Measurements from ENCODE around the gene LINC00632.
A peak's percentile ranks its signal among the peaks of the same experiment; 100 is the strongest.

The LINC00632 gene

GRCh38 chrX:140765043-140765784, 55.7 kb downstream of the LINC00632 start:
- no peak for DNase-seq

DNA sequence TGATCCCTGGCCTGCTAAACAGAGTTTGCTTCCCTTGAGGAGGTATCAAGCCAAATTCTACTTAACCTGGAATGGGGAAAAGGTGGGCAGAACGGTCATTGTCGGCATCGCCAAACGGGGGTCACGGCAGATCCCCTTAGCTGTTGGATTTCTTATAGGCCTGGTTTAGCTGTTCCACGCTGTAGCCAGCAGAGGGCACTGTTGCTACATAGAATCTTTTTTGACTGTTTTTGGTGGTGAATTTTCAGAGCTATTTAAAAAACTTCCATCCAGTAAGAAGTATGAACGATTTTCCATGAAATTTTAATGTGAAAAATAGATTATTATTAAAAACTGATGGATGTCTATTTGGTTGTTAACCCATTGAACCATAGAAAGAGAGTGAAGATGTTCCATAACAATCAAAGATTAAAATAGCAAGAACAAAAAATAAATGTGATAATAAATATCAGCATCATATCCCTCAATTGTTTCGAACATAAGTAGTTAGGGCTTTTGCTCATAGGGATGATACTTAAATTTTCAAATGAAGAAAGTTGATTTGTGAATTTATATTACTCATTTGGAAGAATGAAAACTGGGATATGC, 56.6 kb downstream of the LINC00632 start:
- peak; percentile 18 to 33 for DNase-seq

DNA sequence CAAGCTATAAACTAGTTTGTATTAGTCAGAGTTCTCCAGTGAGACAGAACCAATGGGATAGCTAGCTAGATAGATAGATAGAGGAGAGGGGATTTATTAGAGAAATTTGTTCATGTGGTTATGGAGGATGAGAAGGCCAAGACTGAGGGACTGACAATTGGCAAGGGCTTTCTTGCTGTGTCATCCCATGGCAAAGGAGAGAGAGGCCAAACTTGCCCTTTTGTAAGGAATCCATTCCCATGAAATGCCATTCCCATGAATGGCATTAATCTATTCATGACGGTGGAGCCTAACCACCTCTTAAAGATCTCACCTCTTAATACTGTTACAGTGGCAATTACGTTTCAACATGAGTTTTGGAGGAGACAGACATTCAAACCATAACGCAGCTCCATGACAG, 58.1 kb downstream of the LINC00632 start:
- no peak for DNase-seq

- no peak for DNase-seq
Observed at GRCh38 chrX:140775211-140775610, 65.7 kb downstream of the LINC00632 start.

DNA sequence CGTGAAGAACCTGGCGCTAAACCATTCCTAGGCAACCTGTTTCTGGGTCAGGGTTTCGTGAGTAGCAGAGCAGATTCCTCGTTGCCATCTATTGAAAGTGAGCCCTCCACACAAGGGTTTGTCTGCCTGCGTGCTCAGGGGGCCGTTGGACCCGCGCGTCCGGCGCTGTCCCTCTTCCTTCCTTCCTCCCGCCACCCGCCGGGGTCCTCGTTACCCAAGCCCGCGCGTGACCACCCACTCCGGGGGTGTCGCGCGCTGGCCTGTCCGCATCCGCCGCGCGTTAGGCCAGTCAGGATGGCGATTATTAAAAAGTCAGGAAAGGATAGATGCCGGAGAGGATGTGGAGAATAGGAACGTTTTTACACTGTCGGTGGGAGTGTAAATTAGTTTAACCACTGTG, 66.8 kb downstream of the LINC00632 start:
- DNase-seq, result no peak

- DNase-seq, result no peak
Observed at GRCh38 chrX:140794642-140795041, 85.1 kb downstream of the LINC00632 start.

- DNase-seq, result no peak
Observed at GRCh38 chrX:140799216-140799615, 89.7 kb downstream of the LINC00632 start.

GRCh38 chrX:140804292-140804691, 94.7 kb downstream of the LINC00632 start:
- no peak for DNase-seq

DNA sequence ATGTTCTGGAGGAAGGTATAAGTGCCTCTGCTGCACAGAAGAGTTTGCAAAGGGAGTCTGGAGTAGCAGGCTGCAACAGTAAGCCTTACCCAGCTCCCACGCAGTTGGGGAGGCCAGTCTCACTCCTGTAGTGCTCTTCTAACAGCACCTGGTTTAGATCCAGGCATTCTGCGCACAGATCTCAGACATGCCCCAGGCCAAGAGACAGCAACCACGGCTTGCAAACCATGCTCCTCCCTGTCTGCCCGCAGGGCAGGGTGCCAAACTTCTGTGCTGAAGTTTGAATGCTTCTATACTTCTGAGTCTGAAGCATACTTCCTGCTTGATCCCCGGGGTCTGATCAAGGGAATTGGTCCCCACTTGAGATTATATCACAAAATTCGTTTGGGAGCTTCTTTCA, 106.3 kb downstream of the LINC00632 start:
- DNase-seq, result no peak

GRCh38 chrX:140817943-140818342, 108.4 kb downstream of the LINC00632 start:
- DNase-seq, result no peak

DNA sequence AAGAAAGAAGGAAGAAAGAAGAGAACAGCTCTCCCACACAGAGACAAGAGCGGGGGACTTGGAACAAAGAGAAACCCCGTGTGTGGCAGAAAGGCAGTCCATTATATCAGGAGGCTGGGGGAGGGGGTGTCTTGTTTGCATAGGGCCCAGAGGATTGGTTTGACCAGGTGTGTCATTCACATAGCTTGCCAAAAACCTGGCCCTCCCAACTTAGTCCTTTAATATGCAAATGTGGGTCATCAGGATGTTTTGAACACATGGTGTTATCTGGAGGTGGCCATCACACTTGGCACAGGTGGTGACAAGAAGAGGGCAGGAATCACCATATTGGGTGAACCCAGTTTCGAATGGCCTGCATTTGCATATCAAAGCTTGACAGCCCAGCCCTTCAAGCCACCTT, 111.7 kb downstream of the LINC00632 start:
- DNase-seq, result no peak

DNA sequence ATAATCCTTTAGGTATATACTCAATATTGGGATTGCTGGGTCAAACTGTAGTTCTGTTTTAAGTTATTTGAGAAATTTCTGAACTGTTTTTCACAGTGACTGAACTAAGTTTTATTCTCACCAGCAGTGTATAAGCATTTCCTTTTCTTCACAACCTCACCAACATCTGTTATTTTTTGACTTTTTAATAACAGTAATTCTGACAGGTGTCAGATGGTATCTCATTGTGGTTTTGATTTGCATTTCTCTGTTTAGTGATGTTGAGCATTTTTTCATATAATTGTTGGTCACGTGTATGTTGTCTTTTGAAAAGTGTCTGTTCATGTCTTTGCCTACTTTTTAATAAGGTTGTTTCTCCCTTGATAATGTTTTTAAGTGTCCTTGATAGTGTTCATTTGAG, 112.6 kb downstream of the LINC00632 start:
- no peak for DNase-seq

- DNase-seq, result no peak
Observed at GRCh38 chrX:140822861-140823260, 113.3 kb downstream of the LINC00632 start.

DNA sequence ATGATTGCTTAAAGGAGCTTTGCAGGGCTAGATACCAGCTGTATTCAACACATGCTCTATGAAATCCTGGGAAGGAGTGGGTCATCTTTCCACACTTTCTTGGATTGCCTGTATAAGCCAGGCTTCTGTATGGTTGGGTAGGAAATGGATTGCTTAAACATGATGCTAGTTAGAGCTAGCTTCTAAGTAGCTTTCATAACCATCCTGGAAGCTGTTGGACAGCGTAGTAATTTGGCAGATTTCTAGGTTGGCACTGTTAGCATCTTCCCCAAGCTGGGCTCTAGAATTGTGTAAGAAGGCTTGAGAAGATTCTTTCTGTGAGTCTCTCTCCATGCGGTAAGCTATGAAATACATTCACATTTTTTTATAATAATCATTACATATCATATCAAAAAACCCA, 127.3 kb downstream of the LINC00632 start:
- no peak for DNase-seq
